ENCODE results near the gene ACTR8. TPM values are rescaled to one million over a fixed set of nuclear protein-coding genes. Genes with fewer than 3 reads are reported as not detected.

The ACTR8 gene
- total RNA-seq, 1 experiment from 2014 or later: 37.1 TPM

- ChIA-PET POLR2A (no interaction called here), CTCF (interaction anchor here (0.6 kb wide), 1 partner anchor 31 kb away, joined by 7 read pairs; no protein-coding TSS in a partner anchor)
- no peak overlapping the region for H3K27ac Mint-ChIP-seq (ENCODE audit: low read depth, unreplicated experiment)
- H3K27me3 Mint-ChIP-seq (ENCODE audit: insufficient read depth, unreplicated experiment): no peaks in the 10 kb centered on the region
- intact Hi-C loops (cut with micrococcal nuclease): no loop called here
- H3K36me3 Mint-ChIP-seq (ENCODE audit: insufficient read depth, unreplicated experiment): peaks cover 14% of the 10 kb centered on the region
- H3K4me3 Mint-ChIP-seq (ENCODE audit: unreplicated experiment): no peak overlapping the region
- H3K9me3 Mint-ChIP-seq (ENCODE audit: unreplicated experiment): no peaks in the 10 kb centered on the region
- no peak for DNase-seq (ENCODE audit: unreplicated experiment)
- no peaks in the 10 kb centered on the region for H3K4me1 Mint-ChIP-seq (ENCODE audit: insufficient read depth, unreplicated experiment)
- TF ChIP-seq CTCF (IDR thresholded peaks at IDR 0.05; ENCODE audit: unreplicated experiment): no peak
- no TSS peak for BruUV-seq (replicated peaks)
Measured at GRCh38 chr3:53859178-53859577, 22.8 kb downstream of the ACTR8 start.

GRCh38 chr3:53858096-53858741, 23.7 kb downstream of the ACTR8 start:
- H3K9me3 Mint-ChIP-seq (ENCODE audit: unreplicated experiment): no peaks in the 10 kb centered on the region
- no peaks in the 10 kb centered on the region for H3K27me3 Mint-ChIP-seq (ENCODE audit: insufficient read depth, unreplicated experiment)

GRCh38 chr3:53856964-53857363, 25.0 kb downstream of the ACTR8 start:
- CTCF ChIA-PET: interaction anchor here (0.6 kb wide), 1 partner anchor 34 kb away, joined by 3 read pairs; no protein-coding TSS in a partner anchor
- Mint-ChIP-seq H3K27ac (ENCODE audit: low read depth, unreplicated experiment) (no peak overlapping the region), H3K9me3 (ENCODE audit: unreplicated experiment) (no peaks in the 10 kb centered on the region), H3K4me3 (ENCODE audit: unreplicated experiment) (no peak overlapping the region), H3K4me1 (ENCODE audit: insufficient read depth, unreplicated experiment) (no peaks in the 10 kb centered on the region), H3K27me3 (ENCODE audit: insufficient read depth, unreplicated experiment) (no peaks in the 10 kb centered on the region), H3K36me3 (ENCODE audit: insufficient read depth, unreplicated experiment) (peaks cover 6% of the 10 kb centered on the region)
- TF ChIP-seq CTCF (IDR thresholded peaks at IDR 0.05; ENCODE audit: unreplicated experiment): no peak
- intact Hi-C loops (cut with micrococcal nuclease): no loop called here
- POLR2A ChIA-PET: no interaction called here
- no peak for DNase-seq (ENCODE audit: unreplicated experiment)
- BruUV-seq (replicated peaks): no TSS peak

More at GRCh38 chr3:53858096-53858741, 23.7 kb downstream of the ACTR8 start:
- POLR2A ChIA-PET: interaction anchor here (0.9 kb wide), 1 partner anchor 34 kb away, joined by 3 read pairs; the partner anchor contains the start of gene SELENOK
- Mint-ChIP-seq H3K4me3 (ENCODE audit: unreplicated experiment) (no peak overlapping the region), H3K27ac (ENCODE audit: low read depth, unreplicated experiment) (no peak overlapping the region), H3K36me3 (ENCODE audit: insufficient read depth, unreplicated experiment) (peaks cover 6% of the 10 kb centered on the region), H3K4me1 (ENCODE audit: insufficient read depth, unreplicated experiment) (no peaks in the 10 kb centered on the region)
- CTCF ChIA-PET: no interaction called here
- DNase-seq (ENCODE audit: unreplicated experiment): no peak
- intact Hi-C loops (cut with micrococcal nuclease): no loop called here
- no peak for TF ChIP-seq CTCF (IDR thresholded peaks at IDR 0.05; ENCODE audit: unreplicated experiment)
- no TSS peak for BruUV-seq (replicated peaks)

GRCh38 chr3:53850895-53851294, 31.1 kb downstream of the ACTR8 start:
- Mint-ChIP-seq H3K9me3 (ENCODE audit: unreplicated experiment) (no peaks in the 10 kb centered on the region), H3K4me1 (ENCODE audit: insufficient read depth, unreplicated experiment) (no peaks in the 10 kb centered on the region), H3K27ac (ENCODE audit: low read depth, unreplicated experiment) (no peak overlapping the region), H3K36me3 (ENCODE audit: insufficient read depth, unreplicated experiment) (no peaks in the 10 kb centered on the region), H3K27me3 (ENCODE audit: insufficient read depth, unreplicated experiment) (no peaks in the 10 kb centered on the region), H3K4me3 (ENCODE audit: unreplicated experiment) (no peak overlapping the region)
- ChIA-PET POLR2A (no interaction called here), CTCF (no interaction called here)
- intact Hi-C loops (cut with micrococcal nuclease): no loop called here
- TF ChIP-seq CTCF (IDR thresholded peaks at IDR 0.05; ENCODE audit: unreplicated experiment): no peak
- BruUV-seq (replicated peaks): no TSS peak
- DNase-seq (ENCODE audit: unreplicated experiment): peak; percentile 42
